GM12878 (cell line): Measurements from ENCODE around the gene MCC.

Experiments
- CHD2 ChIP-seq: IDR thresholded peaks from 2 replicates; pipeline ENCODE4 v1.6.1; 2011; ENCODE audit warnings: low read depth, low read length, improper control_type of control experiment, borderline replicate concordance
- CTCF ChIP-seq, 3 experiments: IDR thresholded peaks in 2 of 3; conservative IDR thresholded peaks in 1 of 3; 2 replicates each; pipeline ENCODE4 v1.5.1; 2011; ENCODE audit warnings: low read depth in 3 of 3, low read length in 3 of 3, mild to moderate bottlenecking in 3 of 3, control low read depth in 2 of 3, moderate library complexity in 2 of 3, inconsistent platforms in 1 of 3, mixed read lengths in 1 of 3; ENCODE audit not compliant: control insufficient read depth in 2 of 3, insufficient read depth in 1 of 3; ENCODE audit errors: extremely low read depth in 1 of 3
- ELK1 ChIP-seq: IDR thresholded peaks from 2 replicates; pipeline ENCODE4 v1.6.1; 2012; ENCODE audit warnings: low read depth, low read length, improper control_type of control experiment
- EP300 ChIP-seq, 2 experiments: fragments of 150-350 bp in 1 of 2; IDR thresholded peaks; 2 replicates each; pipeline ENCODE4 v1.6.1; 2011 to 2012; ENCODE audit warnings: low read depth in 2 of 2, low read length in 2 of 2, borderline replicate concordance in 1 of 2, improper control_type of control experiment in 1 of 2, inconsistent platforms in 1 of 2; ENCODE audit not compliant: control insufficient read depth in 1 of 2
- EZH2 ChIP-seq: IDR thresholded peaks from 2 replicates; pipeline ENCODE4 v1.6.1; 2012; ENCODE audit warnings: low read depth, mild to moderate bottlenecking, control low read depth, inconsistent platforms, low read length, borderline replicate concordance; ENCODE audit not compliant: control insufficient read depth
- FOXM1 ChIP-seq: IDR thresholded peaks from 2 replicates; pipeline ENCODE4 v1.6.1; 2012; ENCODE audit warnings: low read depth, mild to moderate bottlenecking, inconsistent platforms, low read length, moderate library complexity
- REST ChIP-seq: IDR thresholded peaks from 2 replicates; pipeline ENCODE4 v1.6.1; 2012; ENCODE audit warnings: mild to moderate bottlenecking, low read depth, low read length
- SMAD1 ChIP-seq: fragments of 450-650 bp; IDR thresholded peaks from 2 replicates; pipeline ENCODE4 v1.6.1; 2018; ENCODE audit warnings: mild to moderate bottlenecking, low read depth; ENCODE audit not compliant: partially characterized antibody
- USF2 ChIP-seq: IDR thresholded peaks from 2 replicates; pipeline ENCODE4 v1.6.1; 2011; ENCODE audit warnings: low read depth, low read length, improper control_type of control experiment, borderline replicate concordance
- ZBTB33 ChIP-seq: fragments of 450-650 bp; IDR thresholded peaks from 2 replicates; pipeline ENCODE4 v1.6.1; 2017; ENCODE audit warnings: mild to moderate bottlenecking

GRCh38 chr5:113371721-113372196, 116.5 kb downstream of the MCC start:
- TF ChIP-seq CHD2 (no peak), ZBTB33 (no peak), CTCF (IDR thresholded peaks at IDR 0.05 in 2 of 3, conservative IDR thresholded peaks at IDR 0.05 in 1 of 3; ENCODE audit: control insufficient read depth in 2 of 3, extremely low read depth in 1 of 3, insufficient read depth in 1 of 3, low read depth in 3 of 3, low read length in 3 of 3) (no peak), ELK1 (no peak), REST (no peak), USF2 (no peak), SMAD1 (no peak), FOXM1 (no peak), EZH2 (no peak), EP300 (IDR thresholded peaks at IDR 0.05; ENCODE audit: borderline replicate concordance in 1 of 2, control insufficient read depth in 1 of 2, low read depth in 2 of 2, low read length in 2 of 2) (no peak)
